Endothelial cell of umbilical vein (primary cell): ENCODE measurements around the gene CERS6. TPM values are rescaled to one million over a fixed set of nuclear protein-coding genes. Genes with fewer than 3 reads are reported as not detected.

Source experiments
- BruUV-seq: library from RNA; stranded (reverse); fragments of 400-500 nt; replicated peaks from 2 replicates; lab custom pipeline; 2021; lab: Mats Ljungman, UMichigan
- CTCF ChIA-PET: fragments of 300-600, 350-600 bp; sonication (Branson Sonifier 250); formaldehyde crosslinking; loops from one replicate; lab custom pipeline; 2021; ENCODE audit warnings: antibody characterized with exemption, inconsistent platforms; lab: Charles Lee
- POLR2A ChIA-PET: fragments of 300-600, 350-600 bp; sonication (Branson Sonifier 250); formaldehyde crosslinking; loops from one replicate; lab custom pipeline; 2021; ENCODE audit warnings: antibody characterized with exemption, inconsistent platforms; lab: Charles Lee
- DNase-seq: peaks from one replicate; pipeline ENCODE4 v3.0.0-alpha.2; 2011; ENCODE audit warnings: low read depth, low spot score
- FAIRE-seq: peaks from 2 replicates; lab custom pipeline; 2011; peaks lifted over from hg19 to GRCh38; lab: Jason Lieb, UNC
- H2AFZ ChIP-seq: 2 replicates; pipeline ENCODE4 v1.6.0; 2012; ENCODE audit warnings: low read depth, low read length, control low read depth, inconsistent platforms
- H3K27ac ChIP-seq: 2 replicates; pipeline ENCODE4 v1.5.1; 2011; ENCODE audit warnings: low read depth, mild to moderate bottlenecking, control low read depth, low read length, moderate library complexity; ENCODE audit not compliant: insufficient read depth
- H3K27me3 ChIP-seq, 2 experiments: 2 replicates each; pipeline versions ENCODE4 v1.6.0 to v1.6.1; 2011; ENCODE audit warnings: low read length in 2 of 2, mixed read lengths in 1 of 2; ENCODE audit not compliant: control insufficient read depth in 2 of 2, insufficient read depth in 2 of 2
- H3K36me3 ChIP-seq, 2 experiments: 2 replicates in 1 of 2; 3 replicates in 1 of 2; pipeline ENCODE4 v1.5.1; 2011; ENCODE audit warnings: low read length in 2 of 2, mild to moderate bottlenecking in 1 of 2, moderate library complexity in 1 of 2; ENCODE audit not compliant: control insufficient read depth in 2 of 2, insufficient read depth in 2 of 2; ENCODE audit errors: extremely low read depth in 1 of 2
- H3K4me1 ChIP-seq: 3 replicates; pipeline ENCODE4 v1.5.1; 2011; ENCODE audit warnings: mild to moderate bottlenecking, low read length; ENCODE audit not compliant: control insufficient read depth, insufficient read depth; ENCODE audit errors: extremely low read depth
- H3K4me2 ChIP-seq: 2 replicates; pipeline ENCODE4 v1.6.1; 2011; ENCODE audit warnings: low read length, control low read depth, mixed read lengths; ENCODE audit not compliant: insufficient read depth
- H3K4me3 ChIP-seq, 3 experiments: fragments of 200-600 bp in 1 of 3; sonication (generic), shearing (Covaris generic) in 1 of 3; replicated peaks in 1 of 3; 2 replicates each; pipeline ENCODE4 v1.5.1; 2011 to 2016; ENCODE audit warnings: control low read depth in 3 of 3, low read length in 3 of 3, mild to moderate bottlenecking in 2 of 3, inconsistent platforms in 1 of 3, low read depth in 1 of 3, moderate library complexity in 1 of 3; ENCODE audit not compliant: insufficient read depth in 1 of 3
- H3K79me2 ChIP-seq: 2 replicates; pipeline ENCODE4 v1.6.0; 2012; ENCODE audit warnings: low read length, inconsistent platforms; ENCODE audit not compliant: control insufficient read depth, insufficient read depth
- H3K9ac ChIP-seq: replicated peaks from 2 replicates; pipeline ENCODE3; 2011; ENCODE audit warnings: low read length, control low read depth; ENCODE audit not compliant: insufficient read depth; ENCODE audit errors: extremely low read depth
- H3K9me1 ChIP-seq: replicated peaks from 3 replicates; pipeline ENCODE4 v1.6.0; 2011; ENCODE audit warnings: mild to moderate bottlenecking, low read length; ENCODE audit not compliant: control insufficient read depth, insufficient read depth; ENCODE audit errors: extremely low read depth
- H3K9me3 ChIP-seq: replicated peaks from 2 replicates; pipeline ENCODE4 v1.5.1; 2012; ENCODE audit warnings: low read length, inconsistent platforms; ENCODE audit not compliant: control insufficient read depth, insufficient read depth
- H4K20me1 ChIP-seq: replicated peaks from 2 replicates; pipeline ENCODE3; 2011; ENCODE audit warnings: mild to moderate bottlenecking, low read length; ENCODE audit not compliant: control insufficient read depth, insufficient read depth; ENCODE audit errors: extremely low read depth
- CTCF ChIP-seq, 2 donors: IDR thresholded peaks; 1 replicate in 1 of 2; 2 replicates in 1 of 2; pipeline ENCODE4 v1.5.1; 2011; ENCODE audit warnings: low read length in 2 of 2, mild to moderate bottlenecking in 2 of 2, moderate library complexity in 2 of 2, control low read depth in 1 of 2, inconsistent platforms in 1 of 2, low read depth in 1 of 2; ENCODE audit not compliant: insufficient read depth in 1 of 2; ENCODE audit errors: extremely low read depth in 1 of 2
- EZH2 ChIP-seq: IDR thresholded peaks from 2 replicates; pipeline ENCODE4 v1.6.1; 2012; ENCODE audit warnings: borderline replicate concordance, low read depth, mild to moderate bottlenecking, moderate library complexity, low read length, inconsistent platforms; ENCODE audit not compliant: severe bottlenecking
- FOS ChIP-seq: IDR thresholded peaks from 2 replicates; pipeline ENCODE4 v1.6.1; 2011; ENCODE audit warnings: mild to moderate bottlenecking, low read length, moderate library complexity, borderline replicate concordance; ENCODE audit not compliant: insufficient read depth
- GATA2 ChIP-seq: IDR thresholded peaks from 2 replicates; pipeline ENCODE4 v1.7.0; 2011; ENCODE audit warnings: low read depth, mild to moderate bottlenecking, moderate library complexity, mixed read lengths, low read length; ENCODE audit not compliant: insufficient read length, insufficient read depth
- JUN ChIP-seq: IDR thresholded peaks from 2 replicates; pipeline ENCODE4 v1.6.1; 2011; ENCODE audit warnings: borderline replicate concordance, low read depth; ENCODE audit not compliant: insufficient read length, insufficient read depth
- MAX ChIP-seq: IDR thresholded peaks from 2 replicates; pipeline ENCODE4 v1.6.1; 2011; ENCODE audit not compliant: insufficient read depth, insufficient read length
- MYC ChIP-seq: IDR thresholded peaks from one replicate; pipeline ENCODE4 v1.6.1; 2011; ENCODE audit warnings: mild to moderate bottlenecking, low read depth, low read length
- POLR2A ChIP-seq: IDR thresholded peaks from 2 replicates; pipeline ENCODE4 v1.6.1; 2012; ENCODE audit warnings: low read depth, mild to moderate bottlenecking, control low read depth, low read length
- POLR2AphosphoS5 ChIP-seq: IDR thresholded peaks from 2 replicates; pipeline ENCODE4 v1.6.1; 2012; ENCODE audit warnings: low read depth, mild to moderate bottlenecking, control low read depth, low read length, moderate library complexity; ENCODE audit not compliant: insufficient read depth
- dilution Hi-C: fragments of 300-500 bp; cut with MboI; formaldehyde crosslinking; loops from one replicate; pipeline ENCODE4 v1.15.0; 2019; ENCODE audit warnings: low sequenced_read_pairs; ENCODE audit not compliant: extremely low pct_ligation_motif_present
- intact Hi-C: fragments of 100-400 bp; cut with micrococcal nuclease; formaldehyde crosslinking; loops from one replicate; pipeline ENCODE4 v1.10.0; 2022
- polyA plus RNA-seq, 4 experiments: library from polyadenylated mRNA; depleted of rRNA in 3 of 4; stranded (reverse) in 3 of 4; unstranded in 1 of 4; fragments of >200 nt; gene quantifications; 2 replicates each; pipeline versions ENCODE4 v1.2.1 to v1.2.3, GENCODE V29; 2011 to 2012; ENCODE audit warnings: missing spikeins in 1 of 4
- total RNA-seq: library from RNA; stranded (reverse); gene quantifications from 2 replicates; pipeline ENCODE4 v1.2.3, GENCODE V29; 2021

CERS6 gene
- total and polyA plus RNA-seq, 2 donors (not counting 3 experiments of a cell fraction or from before 2014, with no cell fraction given) = 2.7 to 11.7 TPM

- no peak overlapping the region for H3K27ac ChIP-seq
- no peak for FAIRE-seq
- no TSS peak for BruUV-seq
- H3K27me3 ChIP-seq = no peaks in the 10 kb centered on the region
- H3K4me2 ChIP-seq = no peak overlapping the region
- ChIA-PET CTCF (interaction anchor here (1.1 kb wide), 1 partner anchor 134 kb away, joined by 3 read pairs; no protein-coding TSS in a partner anchor), POLR2A (no interaction called here)
- H2AFZ ChIP-seq = no peak overlapping the region
- H3K9me1 ChIP-seq = no peaks in the 10 kb centered on the region
- no peaks in the 10 kb centered on the region for H3K36me3 ChIP-seq
- no peaks in the 10 kb centered on the region for H4K20me1 ChIP-seq
- dilution Hi-C loops = no loop called here
- peaks cover 4% of the 10 kb centered on the region for H3K4me1 ChIP-seq
- TF ChIP-seq CTCF (IDR thresholded peaks at IDR 0.05; ENCODE audit: extremely low read depth in 1 of 2, insufficient read depth in 1 of 2, low read depth in 1 of 2, low read length in 2 of 2) (no peak), FOS (no peak), JUN (no peak), MYC (no peak), GATA2 (no peak), EZH2 (no peak), MAX (no peak), POLR2AphosphoS5 (no peak), POLR2A (no peak)
- H3K9me3 ChIP-seq = no peaks in the 10 kb centered on the region
- no peaks in the 10 kb centered on the region for H3K79me2 ChIP-seq
- H3K9ac ChIP-seq = no peak overlapping the region
- intact Hi-C loops = no loop called here
- no peak overlapping the region for H3K4me3 ChIP-seq
- DNase-seq = no peak
Measured at GRCh38 chr2:168528469-168528868, 72.4 kb downstream of the CERS6 start.
